Spleen (tissue), 11 donors: ENCODE results near the gene NARF. TPM values are rescaled to one million over a fixed set of nuclear protein-coding genes. Genes with fewer than 3 reads are reported as not detected.

ENCODE experiments used
- DNase-seq: peaks from one replicate; pipeline ENCODE4 v3.0.0-alpha.2; 2020
- H3K27ac ChIP-seq, 8 donors: fragments of 200-600 bp; sonication (generic) in 7 of 8; 1 replicate in 4 of 8; 2 replicates in 4 of 8; pipeline versions ENCODE4 v1.5.0 to v1.8.0; 2016 to 2021; ENCODE audit warnings: inconsistent platforms in 4 of 8, mild to moderate bottlenecking in 4 of 8, moderate library complexity in 1 of 8
- H3K27me3 ChIP-seq, 7 donors: fragments of 200-600 bp; sonication (generic) in 6 of 7; replicated peaks in 1 of 7; 1 replicate in 4 of 7; 2 replicates in 3 of 7; pipeline versions ENCODE4 v1.5.0 to v1.8.0; 2016 to 2021; ENCODE audit warnings: inconsistent platforms in 3 of 7, mild to moderate bottlenecking in 1 of 7
- H3K36me3 ChIP-seq, 6 donors: fragments of 200-600 bp; sonication (generic) in 5 of 6; 1 replicate in 4 of 6; 2 replicates in 2 of 6; pipeline versions ENCODE4 v1.5.0 to v1.8.0; 2016 to 2021; ENCODE audit warnings: inconsistent platforms in 2 of 6
- H3K4me1 ChIP-seq, 6 donors: fragments of 200-600 bp; sonication (generic) in 5 of 6; 1 replicate in 3 of 6; 2 replicates in 3 of 6; pipeline versions ENCODE4 v1.5.0 to v1.8.0; 2016 to 2021; ENCODE audit warnings: inconsistent platforms in 3 of 6
- H3K4me3 ChIP-seq, 8 donors: fragments of 200-600 bp; sonication (generic) in 7 of 8; 1 replicate in 4 of 8; 2 replicates in 4 of 8; pipeline versions ENCODE4 v1.5.0 to v1.8.0; 2016 to 2021; ENCODE audit warnings: inconsistent platforms in 4 of 8, mild to moderate bottlenecking in 4 of 8, moderate library complexity in 2 of 8
- H3K9me3 ChIP-seq, 8 donors: fragments of 200-600 bp; sonication (generic) in 7 of 8; 1 replicate in 4 of 8; 2 replicates in 4 of 8; pipeline versions ENCODE4 v1.5.0 to v1.8.0; 2016 to 2021; ENCODE audit warnings: inconsistent platforms in 4 of 8
- POLR2A ChIP-seq, 3 donors: fragments of 450-650 bp; IDR thresholded peaks; one replicate each; pipeline ENCODE4 v1.5.1; 2017; ENCODE audit warnings: antibody characterized with exemption in 3 of 3, mild to moderate bottlenecking in 1 of 3
- POLR2AphosphoS5 ChIP-seq, 3 donors: sonication (generic); formaldehyde crosslinking; IDR thresholded peaks; one replicate each; pipeline ENCODE4 v1.5.1; 2017; ENCODE audit warnings: antibody characterized with exemption in 3 of 3
- WGBS, 5 donors: extraction: QIAGEN DNeasy Blood & Tissue Kit in 3 of 5; methylation state at CpG; one replicate each; pipeline versions ENCODE4 v1.1.5 to v1.1.7; 2013 to 2018; 5-methylcytosine and 5-hydroxymethylcytosine counted together
- intact Hi-C: fragments of 100-400 bp; cut with DNase I; formaldehyde crosslinking; loops from one replicate; pipeline ENCODE4 v1.15.0; 2023; ENCODE audit warnings: low total_unique reads
- polyA plus RNA-seq, 3 donors: library from polyadenylated mRNA; stranded (reverse); fragments of 200-250 nt; gene quantifications; one replicate each; pipeline ENCODE4 v1.2.1, GENCODE V29; 2013
- total RNA-seq, 7 donors: library from RNA; depleted of rRNA in 3 of 7; stranded (reverse); fragments of >200 nt in 3 of 7; fragmentation: NEBNext Ultra II Directional in 4 of 7; extraction: Animal tissue kit (Norgen Biotek cat#: 25700) in 4 of 7; gene quantifications; one replicate each; pipeline versions ENCODE4 v1.1.0 to v1.2.1, GENCODE V29; 2016 to 2021
- TF ChIP-seq, protein P1 (sequence below), 11 experiments: fragments of 200-600 bp in 7 of 11; fragments of 450-650 bp in 4 of 11; sonication (generic) in 4 of 11; IDR thresholded peaks in 8 of 11; conservative IDR thresholded peaks in 3 of 11; 1 replicate in 7 of 11; 2 replicates in 4 of 11; pipeline versions ENCODE4 v1.4.0 to v1.8.0; 2016 to 2021; ENCODE audit warnings: antibody characterized with exemption in 11 of 11, inconsistent platforms in 4 of 11, mild to moderate bottlenecking in 1 of 11
- donor health status: healthy with polysubstance abuse.
- donor health status: DM: no; HTN: no; CAD: no; lungs with moderate emphysema.
- donor health status: DM: no; HTN: no; CAD: no.
- donor health status: Bipolar disorder and iron deficiency.
- donor health status: healthy.
- donor health status: DM: no; HTN: no; CAD: no.
- donor health status: DM: yes; HTN: yes; CAD: no.

NARF gene
- total and polyA plus RNA-seq, 10 donors, result 59.5 to 127 (median 97.7) TPM

DNA sequence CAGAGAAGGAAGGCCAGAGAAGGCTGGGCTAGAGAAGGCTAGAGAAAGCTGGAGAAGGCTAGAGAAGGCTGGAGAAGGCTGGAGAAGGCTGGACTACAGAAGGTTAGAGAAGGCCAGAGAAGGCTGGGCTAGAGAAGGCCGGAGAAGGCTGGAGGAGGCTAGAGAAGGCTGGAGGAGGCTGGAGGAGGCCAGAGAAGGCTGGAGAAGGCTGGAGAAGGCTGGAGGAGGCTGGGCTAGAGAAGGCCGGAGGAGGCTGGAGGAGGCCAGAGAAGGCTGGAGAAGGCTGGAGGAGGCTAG, 33.7 kb upstream of the NARF start:
- intact Hi-C loops, result no loop called here
- H3K27me3 ChIP-seq, result no peaks in the 10 kb centered on the region
- TF ChIP-seq, protein P1, sequence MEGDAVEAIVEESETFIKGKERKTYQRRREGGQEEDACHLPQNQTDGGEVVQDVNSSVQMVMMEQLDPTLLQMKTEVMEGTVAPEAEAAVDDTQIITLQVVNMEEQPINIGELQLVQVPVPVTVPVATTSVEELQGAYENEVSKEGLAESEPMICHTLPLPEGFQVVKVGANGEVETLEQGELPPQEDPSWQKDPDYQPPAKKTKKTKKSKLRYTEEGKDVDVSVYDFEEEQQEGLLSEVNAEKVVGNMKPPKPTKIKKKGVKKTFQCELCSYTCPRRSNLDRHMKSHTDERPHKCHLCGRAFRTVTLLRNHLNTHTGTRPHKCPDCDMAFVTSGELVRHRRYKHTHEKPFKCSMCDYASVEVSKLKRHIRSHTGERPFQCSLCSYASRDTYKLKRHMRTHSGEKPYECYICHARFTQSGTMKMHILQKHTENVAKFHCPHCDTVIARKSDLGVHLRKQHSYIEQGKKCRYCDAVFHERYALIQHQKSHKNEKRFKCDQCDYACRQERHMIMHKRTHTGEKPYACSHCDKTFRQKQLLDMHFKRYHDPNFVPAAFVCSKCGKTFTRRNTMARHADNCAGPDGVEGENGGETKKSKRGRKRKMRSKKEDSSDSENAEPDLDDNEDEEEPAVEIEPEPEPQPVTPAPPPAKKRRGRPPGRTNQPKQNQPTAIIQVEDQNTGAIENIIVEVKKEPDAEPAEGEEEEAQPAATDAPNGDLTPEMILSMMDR (IDR thresholded peaks at IDR 0.05 in 8 of 11, conservative IDR thresholded peaks at IDR 0.05 in 3 of 11), result peak in 1 of 11 experiments; percentile 1
- TF ChIP-seq POLR2A (IDR thresholded peaks at IDR 0.05) (no peak), POLR2AphosphoS5 (IDR thresholded peaks at IDR 0.05) (no peak)
- H3K27ac ChIP-seq, result no peak overlapping the region
- H3K4me3 ChIP-seq, result no peak overlapping the region
- no peak for DNase-seq
- H3K36me3 ChIP-seq, result peaks cover 0 to 53% (median 12%) of the 10 kb centered on the region in 6 donors
- peaks cover 2 to 27% (median 5%) of the 10 kb centered on the region in 6 donors for H3K4me1 ChIP-seq
- WGBS, 5 donors, result 86 to 100% (median 94%) methylated on average over 2 of the region's 2 CpGs
- H3K9me3 ChIP-seq, result peaks cover 0 to 6% (median 0%) of the 10 kb centered on the region in 8 donors

DNA sequence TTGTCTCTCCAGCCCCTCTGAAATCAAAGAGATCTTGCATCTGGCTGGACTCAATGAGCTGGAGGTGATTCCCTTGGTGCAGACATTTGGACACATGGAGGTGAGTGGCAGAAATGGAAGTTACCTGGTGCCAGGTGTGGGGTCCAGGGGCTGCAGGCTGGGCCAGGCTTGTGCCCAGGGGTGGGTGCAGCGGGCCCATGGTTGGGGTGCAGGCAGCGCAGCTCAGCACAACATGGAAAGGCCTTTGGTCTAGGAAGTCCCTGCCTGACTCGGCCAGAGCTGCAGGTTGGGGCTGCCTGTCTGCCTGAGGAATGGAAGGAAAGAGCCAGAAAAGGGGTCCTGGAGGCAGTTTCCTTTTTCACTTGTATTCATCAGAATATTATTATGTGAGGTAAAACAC, 30.0 kb upstream of the NARF start:
- H3K27me3 ChIP-seq, result no peaks in the 10 kb centered on the region
- H3K36me3 ChIP-seq, result peaks cover 0 to 44% (median 0%) of the 10 kb centered on the region in 6 donors
- intact Hi-C loops, result no loop called here
- peaks cover 0 to 28% (median 2%) of the 10 kb centered on the region in 6 donors for H3K4me1 ChIP-seq
- WGBS, 5 donors, result 94 to 98% (median 96%) methylated on average over 3 of the region's 3 CpGs
- no peak for TF ChIP-seq POLR2A (IDR thresholded peaks at IDR 0.05)
- peak in 1 of 3 donors; percentile 20 for TF ChIP-seq POLR2AphosphoS5 (IDR thresholded peaks at IDR 0.05)
- DNase-seq, result no peak
- no peak overlapping the region for H3K4me3 ChIP-seq
- no peaks in the 10 kb centered on the region for H3K9me3 ChIP-seq
- H3K27ac ChIP-seq, result peak overlapping the region in 1 of 8 donors; percentile 21

DNA sequence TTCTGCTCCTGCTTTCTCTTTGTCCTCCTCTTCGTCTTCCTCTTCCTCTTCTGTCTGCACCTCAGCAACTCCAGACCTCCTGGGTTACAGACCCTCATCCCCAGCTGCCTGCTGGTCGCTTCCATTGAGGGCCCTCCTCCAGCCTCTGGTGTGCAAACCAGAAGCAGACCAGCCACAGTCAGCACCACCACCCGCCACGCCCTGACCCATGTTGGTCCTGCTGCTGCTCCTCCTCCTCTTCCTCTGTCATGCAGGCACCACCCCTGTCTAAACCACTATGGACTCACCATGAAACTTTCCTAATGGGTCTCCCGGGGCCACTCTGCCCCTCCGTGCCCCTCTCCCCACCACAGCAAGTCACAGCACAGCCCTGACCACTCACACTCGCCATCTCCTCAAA, 28.7 kb upstream of the NARF start:
- no peak for DNase-seq
- no peaks in the 10 kb centered on the region for H3K9me3 ChIP-seq
- H3K4me1 ChIP-seq, result peaks cover 0 to 33% (median 11%) of the 10 kb centered on the region in 6 donors
- H3K27ac ChIP-seq, result peak overlapping the region in 2 of 8 donors; percentile 16 to 21
- 66 to 82% (median 73%) methylated on average over 7 of the region's 7 CpGs for WGBS, 5 donors
- intact Hi-C loops, result no loop called here
- peak overlapping the region in 1 of 8 donors; percentile 31 for H3K4me3 ChIP-seq
- TF ChIP-seq, protein P1 (IDR thresholded peaks at IDR 0.05 in 8 of 11, conservative IDR thresholded peaks at IDR 0.05 in 3 of 11), result no peak
- peak in 2 of 3 donors; percentile 21 to 29 for TF ChIP-seq POLR2AphosphoS5 (IDR thresholded peaks at IDR 0.05)
- H3K36me3 ChIP-seq, result peaks cover 0 to 47% (median 1%) of the 10 kb centered on the region in 6 donors
- no peaks in the 10 kb centered on the region for H3K27me3 ChIP-seq

DNA sequence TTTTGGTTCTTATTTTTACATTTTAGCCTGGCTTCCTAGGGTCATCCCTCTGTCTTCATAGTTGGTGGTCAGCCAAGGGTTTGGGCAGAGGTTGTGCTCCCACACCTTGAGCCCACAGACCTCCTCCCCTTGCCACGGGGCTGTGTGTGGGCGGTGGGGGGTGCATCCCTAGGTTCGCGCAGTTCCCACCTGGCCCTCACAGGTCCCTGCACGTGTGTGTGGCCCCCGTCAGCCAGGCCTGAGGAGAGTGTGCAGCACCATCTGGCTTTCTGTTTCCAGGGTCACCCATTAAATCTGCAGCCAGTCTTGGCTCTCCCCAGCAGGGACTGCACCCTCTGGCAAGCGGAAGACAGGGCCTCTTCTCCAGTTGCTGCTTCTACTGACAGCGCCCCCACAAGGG, 26.5 kb upstream of the NARF start:
- Histone ChIP-seq H3K36me3 (peaks cover 0 to 69% (median 10%) of the 10 kb centered on the region in 6 donors), H3K27me3 (no peaks in the 10 kb centered on the region), H3K4me3 (no peak overlapping the region), H3K27ac (no peak overlapping the region), H3K4me1 (peaks cover 0 to 55% (median 16%) of the 10 kb centered on the region in 6 donors), H3K9me3 (no peaks in the 10 kb centered on the region)
- intact Hi-C loops, result no loop called here
- DNase-seq, result no peak
- WGBS, 5 donors, result 79 to 88% (median 85%) methylated on average over 8 of the region's 8 CpGs
- TF ChIP-seq POLR2AphosphoS5 (IDR thresholded peaks at IDR 0.05), result peak in 2 of 3 donors; percentile 8 to 55
- no peak for TF ChIP-seq POLR2A (IDR thresholded peaks at IDR 0.05)

DNA sequence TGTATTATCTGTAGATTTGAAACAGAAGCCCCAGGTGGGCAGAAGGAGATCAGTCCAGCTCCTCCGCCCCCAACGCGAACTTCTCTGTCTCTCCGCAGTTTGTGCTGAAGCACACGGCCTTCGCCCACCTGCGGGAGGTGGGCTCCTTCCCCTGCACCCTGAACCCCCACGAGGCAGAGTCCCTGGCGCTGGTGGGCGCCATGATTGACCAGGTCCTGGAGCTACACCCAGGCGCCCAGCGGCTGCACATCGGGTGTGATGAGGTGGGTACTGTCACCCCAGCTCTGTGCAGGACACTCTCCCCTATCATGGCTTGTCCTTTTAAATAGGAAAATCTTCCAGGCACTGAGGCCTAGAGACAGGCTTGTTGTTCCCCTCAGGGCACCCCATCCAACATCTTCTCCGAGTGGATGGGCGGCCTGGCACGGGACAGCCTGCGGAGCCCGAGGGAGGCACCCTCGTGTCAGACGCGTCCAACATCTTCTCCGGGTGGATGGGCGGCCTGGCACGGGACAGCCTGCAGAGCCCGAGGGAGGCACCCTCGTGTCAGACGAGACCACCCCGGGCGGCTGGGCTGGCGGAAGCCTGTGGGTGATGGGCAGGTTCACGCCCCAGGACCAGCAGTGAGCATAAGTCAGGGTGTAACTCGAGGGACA, 24.9 kb upstream of the NARF start:
- H3K36me3 ChIP-seq, result peaks cover 0 to 84% (median 15%) of the 10 kb centered on the region in 6 donors
- intact Hi-C loops, result no loop called here
- TF ChIP-seq POLR2A (IDR thresholded peaks at IDR 0.05), result no peak
- TF ChIP-seq POLR2AphosphoS5 (IDR thresholded peaks at IDR 0.05), result peak in 2 of 3 donors; percentile 5 to 56

More for the DNA sequence above, 24.9 kb upstream of the NARF start:
- Histone ChIP-seq H3K4me1 (peaks cover 0 to 54% (median 16%) of the 10 kb centered on the region in 6 donors), H3K27ac (peak overlapping the region in 4 of 8 donors; percentile 60 to 75 (median 62)), H3K4me3 (no peak overlapping the region), H3K27me3 (no peaks in the 10 kb centered on the region), H3K9me3 (no peaks in the 10 kb centered on the region)
- DNase-seq, result peak; percentile 79
- 86 to 95% (median 89%) methylated on average over 13 to 32 of the region's 32 CpGs for WGBS, 5 donors
